SU-DHL-6 (cell line): ENCODE measurements around the gene MRPL17.

ENCODE experiments used
- H2AFZ ChIP-seq: fragments of 200-600 bp; sonication (generic); 2 replicates; pipeline ENCODE4 v1.6.1; 2014; ENCODE audit warnings: low read depth, mild to moderate bottlenecking, moderate library complexity, mixed read lengths, antibody characterized with exemption, low read length; ENCODE audit not compliant: severe bottlenecking
- H3F3A ChIP-seq: fragments of 200-600 bp; shearing (Covaris generic); 2 replicates; pipeline ENCODE4 v1.6.0; 2016; ENCODE audit warnings: antibody characterized with exemption, mild to moderate bottlenecking; ENCODE audit not compliant: insufficient read depth
- H3K27ac ChIP-seq: fragments of 200-600 bp; sonication (generic); 2 replicates; pipeline ENCODE4 v1.5.1; 2016; ENCODE audit warnings: low read depth, mild to moderate bottlenecking, low read length, moderate library complexity, mixed read lengths
- H3K27me3 ChIP-seq: fragments of 200-600 bp; sonication (generic), shearing (Covaris generic); 2 replicates; pipeline ENCODE4 v1.6.0; 2014; ENCODE audit warnings: mild to moderate bottlenecking, low read length
- H3K36me3 ChIP-seq: fragments of 200-600 bp; sonication (generic); 2 replicates; pipeline ENCODE4 v1.6.1; 2014; ENCODE audit warnings: mild to moderate bottlenecking, low read length, mixed read lengths
- H3K4me2 ChIP-seq: fragments of 300-600, 200-600 bp; shearing (Covaris generic), sonication (generic); 2 replicates; pipeline ENCODE4 v1.6.0; 2014; ENCODE audit warnings: low read length, low read depth, mild to moderate bottlenecking; ENCODE audit not compliant: poor library complexity, severe bottlenecking
- H3K4me3 ChIP-seq: fragments of 200-600 bp; sonication (generic); 2 replicates; pipeline ENCODE4 v1.5.1; 2014; ENCODE audit warnings: antibody characterized with exemption, low read length, mild to moderate bottlenecking, mixed read lengths; ENCODE audit not compliant: insufficient read depth, poor library complexity, severe bottlenecking
- H3K79me2 ChIP-seq: fragments of 200-600 bp; sonication (generic); 2 replicates; pipeline ENCODE4 v1.6.1; 2014; ENCODE audit warnings: mild to moderate bottlenecking, low read length, moderate library complexity; ENCODE audit not compliant: insufficient read depth
- H3K9ac ChIP-seq: fragments of 200-600 bp; sonication (generic); 2 replicates; pipeline ENCODE4 v1.7.0; 2014; ENCODE audit warnings: mild to moderate bottlenecking, low read length
- H3K9me2 ChIP-seq: fragments of 200-600 bp; sonication (generic); replicated peaks from 2 replicates; pipeline ENCODE4 v1.6.1; 2014; ENCODE audit warnings: low read length; ENCODE audit not compliant: insufficient read depth
- H3K9me3 ChIP-seq: fragments of 200-600 bp; sonication (generic); 2 replicates; pipeline ENCODE4 v1.6.1; 2014; ENCODE audit warnings: low read length, mixed read lengths; ENCODE audit not compliant: insufficient read depth
- H4K20me1 ChIP-seq: fragments of 200-600 bp; sonication (generic); 2 replicates; pipeline ENCODE4 v1.6.1; 2014; ENCODE audit warnings: low read depth, mild to moderate bottlenecking, antibody characterized with exemption, low read length, moderate library complexity, mixed read lengths
- EZH2phosphoT487 ChIP-seq: fragments of 200-600 bp; sonication (generic), shearing (Covaris generic); conservative IDR thresholded peaks from 2 replicates; pipeline ENCODE4 v1.6.1; 2018; ENCODE audit warnings: mild to moderate bottlenecking, antibody characterized with exemption, low read length, moderate library complexity, mixed read lengths
- TF ChIP-seq, protein P1 (sequence below): fragments of 200-600 bp; sonication (generic); IDR thresholded peaks from one replicate; pipeline ENCODE4 v1.5.1; 2017; ENCODE audit warnings: antibody characterized with exemption, mild to moderate bottlenecking, low read length, moderate library complexity; ENCODE audit not compliant: insufficient read depth, poor library complexity, severe bottlenecking

MRPL17 gene

GRCh38 chr11:6681505-6681904 is 1.6 kb downstream of the MRPL17 start:
- H3K79me2 ChIP-seq = peaks cover 29% of the 10 kb centered on the region
- TF ChIP-seq, protein P1, sequence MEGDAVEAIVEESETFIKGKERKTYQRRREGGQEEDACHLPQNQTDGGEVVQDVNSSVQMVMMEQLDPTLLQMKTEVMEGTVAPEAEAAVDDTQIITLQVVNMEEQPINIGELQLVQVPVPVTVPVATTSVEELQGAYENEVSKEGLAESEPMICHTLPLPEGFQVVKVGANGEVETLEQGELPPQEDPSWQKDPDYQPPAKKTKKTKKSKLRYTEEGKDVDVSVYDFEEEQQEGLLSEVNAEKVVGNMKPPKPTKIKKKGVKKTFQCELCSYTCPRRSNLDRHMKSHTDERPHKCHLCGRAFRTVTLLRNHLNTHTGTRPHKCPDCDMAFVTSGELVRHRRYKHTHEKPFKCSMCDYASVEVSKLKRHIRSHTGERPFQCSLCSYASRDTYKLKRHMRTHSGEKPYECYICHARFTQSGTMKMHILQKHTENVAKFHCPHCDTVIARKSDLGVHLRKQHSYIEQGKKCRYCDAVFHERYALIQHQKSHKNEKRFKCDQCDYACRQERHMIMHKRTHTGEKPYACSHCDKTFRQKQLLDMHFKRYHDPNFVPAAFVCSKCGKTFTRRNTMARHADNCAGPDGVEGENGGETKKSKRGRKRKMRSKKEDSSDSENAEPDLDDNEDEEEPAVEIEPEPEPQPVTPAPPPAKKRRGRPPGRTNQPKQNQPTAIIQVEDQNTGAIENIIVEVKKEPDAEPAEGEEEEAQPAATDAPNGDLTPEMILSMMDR = no peak
- no peak for TF ChIP-seq EZH2phosphoT487
- peak overlapping the region; percentile 82 for H3K4me2 ChIP-seq
- no peaks in the 10 kb centered on the region for H3K9me3 ChIP-seq
- H2AFZ ChIP-seq = no peak overlapping the region
- no peak overlapping the region for H3K27ac ChIP-seq
- H3K36me3 ChIP-seq = peaks cover 16% of the 10 kb centered on the region
- peaks cover 20% of the 10 kb centered on the region; the same call in 1 of the 2 replicates for H3F3A ChIP-seq
- peaks cover 7% of the 10 kb centered on the region; the same call in 1 of the 2 replicates for H4K20me1 ChIP-seq
- no peaks in the 10 kb centered on the region for H3K9me2 ChIP-seq
- peak overlapping the region; percentile 94 for H3K4me3 ChIP-seq
- H3K9ac ChIP-seq = peak overlapping the region; percentile 5; the same call in 1 of the 2 replicates
- H3K27me3 ChIP-seq = no peaks in the 10 kb centered on the region

DNA sequence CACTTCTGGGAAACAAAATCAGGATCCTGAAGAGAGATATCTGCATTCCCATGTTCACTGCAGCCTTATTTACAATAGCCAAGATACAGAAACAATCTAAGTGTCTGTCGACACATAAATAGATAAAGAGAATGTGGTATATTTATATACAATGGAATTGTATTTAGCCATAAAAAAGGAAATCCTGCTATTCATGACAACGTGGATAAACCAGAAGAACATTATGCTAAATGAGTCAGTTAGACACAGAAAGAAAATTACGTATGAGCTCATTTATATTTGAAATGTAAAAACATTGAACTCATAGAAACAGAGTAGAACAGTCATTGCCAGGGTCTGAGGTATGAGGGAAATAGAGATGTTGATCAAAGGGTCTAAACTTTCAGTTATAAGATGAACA is 6.1 kb downstream of the MRPL17 start:
- H2AFZ ChIP-seq = no peak overlapping the region
- peaks cover 16% of the 10 kb centered on the region for H3K36me3 ChIP-seq
- H4K20me1 ChIP-seq = peaks cover 7% of the 10 kb centered on the region; the same call in 1 of the 2 replicates
- H3K4me3 ChIP-seq = no peak overlapping the region
- H3K4me2 ChIP-seq = no peak overlapping the region
- no peak for TF ChIP-seq EZH2phosphoT487
- TF ChIP-seq, protein P1 = no peak
- H3K79me2 ChIP-seq = peaks cover 18% of the 10 kb centered on the region
- H3K27me3 ChIP-seq = no peaks in the 10 kb centered on the region
- H3K9me2 ChIP-seq = no peaks in the 10 kb centered on the region
- no peak overlapping the region for H3K27ac ChIP-seq
- H3K9me3 ChIP-seq = no peaks in the 10 kb centered on the region
- no peak overlapping the region for H3K9ac ChIP-seq
- peaks cover 20% of the 10 kb centered on the region; the same call in 1 of the 2 replicates for H3F3A ChIP-seq

- Histone ChIP-seq H3K79me2 (no peaks in the 10 kb centered on the region), H3K27me3 (no peaks in the 10 kb centered on the region), H3K9me2 (no peaks in the 10 kb centered on the region), H3K36me3 (no peaks in the 10 kb centered on the region), H3K9ac (no peak overlapping the region), H3F3A (peaks cover 6% of the 10 kb centered on the region; the same call in 1 of the 2 replicates), H3K9me3 (no peaks in the 10 kb centered on the region), H3K27ac (no peak overlapping the region), H3K4me2 (no peak overlapping the region), H2AFZ (no peak overlapping the region), H3K4me3 (no peak overlapping the region), H4K20me1 (no peaks in the 10 kb centered on the region)
- TF ChIP-seq, protein P1 = no peak
- no peak for TF ChIP-seq EZH2phosphoT487
Observed at GRCh38 chr11:6674862-6675261, 8.3 kb downstream of the MRPL17 start.
